ACHN (cell line): ENCODE results near the gene ULBP2.
"Not testable (repeated sequence)": the region's sequence is repeated elsewhere in the genome, so short reads cannot be mapped to it uniquely, and the experiment has no call there.

Source experiments
- DNase-seq: peaks from one replicate; pipeline ENCODE4 v3.0.0-alpha.2; 2015
- in situ Hi-C: cut with HindIII; loops from 2 replicates; pipeline ENCODE4 v1.10.0; 2017; ENCODE audit warnings: low sequenced_read_pairs, low pct_ligation_motif_present, low pct_unique_long_range_greater_than_20kb

The ULBP2 gene

GRCh38 chr6:149906405-149906804 lies 35.4 kb upstream of the ULBP2 start:
- in situ Hi-C loops: no loop called here
- DNase-seq: no peak

- in situ Hi-C loops: no loop called here
Measured at GRCh38 chr6:149907317-149907716, 34.5 kb upstream of the ULBP2 start.

GRCh38 chr6:149908480-149908879 lies 33.3 kb upstream of the ULBP2 start:
- in situ Hi-C loops, DNase-seq: not testable (repeated sequence)

More at GRCh38 chr6:149907317-149907716, 34.5 kb upstream of the ULBP2 start:
- no peak for DNase-seq

- DNase-seq: no peak
- in situ Hi-C loops: no loop called here
Measured at GRCh38 chr6:149909701-149910470, 31.9 kb upstream of the ULBP2 start.

GRCh38 chr6:149910721-149911151 lies 31.1 kb upstream of the ULBP2 start:
- in situ Hi-C loops: no loop called here
- DNase-seq: no peak

- in situ Hi-C loops, DNase-seq: not testable (repeated sequence)
Measured at GRCh38 chr6:149912680-149913079, 29.1 kb upstream of the ULBP2 start.

GRCh38 chr6:149913085-149913484 lies 28.7 kb upstream of the ULBP2 start:
- in situ Hi-C loops: no loop called here
- DNase-seq: no peak

- in situ Hi-C loops: no loop called here
- DNase-seq: no peak
Measured at GRCh38 chr6:149913540-149914240, 28.1 kb upstream of the ULBP2 start.

GRCh38 chr6:149915970-149916865 lies 25.6 kb upstream of the ULBP2 start:
- DNase-seq: no peak
- in situ Hi-C loops: no loop called here

- DNase-seq: no peak
- in situ Hi-C loops: no loop called here
Measured at GRCh38 chr6:149917679-149918078, 24.1 kb upstream of the ULBP2 start.

- in situ Hi-C loops: no loop called here
- no peak for DNase-seq
Measured at GRCh38 chr6:149918151-149918905, 23.5 kb upstream of the ULBP2 start.

GRCh38 chr6:149919126-149919833 lies 22.5 kb upstream of the ULBP2 start:
- in situ Hi-C loops, DNase-seq: not testable (repeated sequence)

GRCh38 chr6:149919834-149920225 lies 22.0 kb upstream of the ULBP2 start:
- in situ Hi-C loops: no loop called here
- DNase-seq: no peak

GRCh38 chr6:149921361-149921760 lies 20.5 kb upstream of the ULBP2 start:
- in situ Hi-C loops: no loop called here

GRCh38 chr6:149922091-149922490 lies 19.7 kb upstream of the ULBP2 start:
- DNase-seq, in situ Hi-C loops: not testable (repeated sequence)

More at GRCh38 chr6:149921361-149921760, 20.5 kb upstream of the ULBP2 start:
- no peak for DNase-seq

- DNase-seq: peak; percentile 89
- in situ Hi-C loops: no loop called here
Measured at GRCh38 chr6:149922642-149923326, 19.0 kb upstream of the ULBP2 start, which contains the start of gene RAET1G. TSS of gene RAET1G (minus strand) at chr6:149923121. CDS start at chr6:149923010, 111 bp downstream.
